ENCODE data around the gene ANO7. TPM values are rescaled to one million over a fixed set of nuclear protein-coding genes. Genes with fewer than 3 reads are reported as not detected.

ANO7 gene
- total RNA-seq, 1 donor from 2014 or later, result 16.1 TPM

GRCh38 chr2:241184901-241185300 is 3.6 kb upstream of the ANO7 start:
- Mint-ChIP-seq H3K27me3 (ENCODE audit: unreplicated experiment) (peaks cover 3% of the 10 kb centered on the region), H3K4me1 (ENCODE audit: unreplicated experiment) (no peaks in the 10 kb centered on the region), H3K36me3 (ENCODE audit: low read depth, unreplicated experiment) (peaks cover 3% of the 10 kb centered on the region), H3K4me3 (ENCODE audit: unreplicated experiment) (no peak overlapping the region), H3K27ac (ENCODE audit: unreplicated experiment) (no peak overlapping the region), H3K9me3 (ENCODE audit: unreplicated experiment) (no peaks in the 10 kb centered on the region)
- TF ChIP-seq CTCF (IDR thresholded peaks at IDR 0.05; ENCODE audit: unreplicated experiment), result no peak
- no peak for DNase-seq (ENCODE audit: low spot score)

DNA sequence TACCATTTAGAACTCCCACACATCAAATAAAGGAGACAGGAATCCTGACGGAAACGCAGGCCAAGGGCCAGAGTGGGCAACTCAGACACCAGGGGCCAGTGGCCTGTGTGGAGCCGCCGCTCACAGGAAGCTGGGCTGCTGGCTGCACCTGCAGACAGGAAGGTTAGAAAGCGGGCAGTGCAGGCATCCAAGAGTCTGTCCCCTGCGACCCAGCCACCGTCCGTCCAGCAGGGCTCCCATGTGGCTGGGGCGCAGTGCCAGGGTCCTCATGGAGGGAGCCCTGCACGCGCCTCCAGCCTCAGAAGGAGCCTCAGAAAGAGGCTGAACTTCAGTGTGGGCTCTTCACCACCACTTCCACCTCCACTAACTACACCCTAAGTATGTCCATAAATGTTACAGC is 2.5 kb upstream of the ANO7 start:
- Mint-ChIP-seq H3K4me1 (ENCODE audit: unreplicated experiment) (no peaks in the 10 kb centered on the region), H3K9me3 (ENCODE audit: unreplicated experiment) (no peaks in the 10 kb centered on the region), H3K27ac (ENCODE audit: unreplicated experiment) (no peak overlapping the region), H3K27me3 (ENCODE audit: unreplicated experiment) (peaks cover 3% of the 10 kb centered on the region), H3K4me3 (ENCODE audit: unreplicated experiment) (no peak overlapping the region), H3K36me3 (ENCODE audit: low read depth, unreplicated experiment) (no peaks in the 10 kb centered on the region)
- DNase-seq (ENCODE audit: low spot score), result no peak
- no peak for TF ChIP-seq CTCF (IDR thresholded peaks at IDR 0.05; ENCODE audit: unreplicated experiment)

DNA sequence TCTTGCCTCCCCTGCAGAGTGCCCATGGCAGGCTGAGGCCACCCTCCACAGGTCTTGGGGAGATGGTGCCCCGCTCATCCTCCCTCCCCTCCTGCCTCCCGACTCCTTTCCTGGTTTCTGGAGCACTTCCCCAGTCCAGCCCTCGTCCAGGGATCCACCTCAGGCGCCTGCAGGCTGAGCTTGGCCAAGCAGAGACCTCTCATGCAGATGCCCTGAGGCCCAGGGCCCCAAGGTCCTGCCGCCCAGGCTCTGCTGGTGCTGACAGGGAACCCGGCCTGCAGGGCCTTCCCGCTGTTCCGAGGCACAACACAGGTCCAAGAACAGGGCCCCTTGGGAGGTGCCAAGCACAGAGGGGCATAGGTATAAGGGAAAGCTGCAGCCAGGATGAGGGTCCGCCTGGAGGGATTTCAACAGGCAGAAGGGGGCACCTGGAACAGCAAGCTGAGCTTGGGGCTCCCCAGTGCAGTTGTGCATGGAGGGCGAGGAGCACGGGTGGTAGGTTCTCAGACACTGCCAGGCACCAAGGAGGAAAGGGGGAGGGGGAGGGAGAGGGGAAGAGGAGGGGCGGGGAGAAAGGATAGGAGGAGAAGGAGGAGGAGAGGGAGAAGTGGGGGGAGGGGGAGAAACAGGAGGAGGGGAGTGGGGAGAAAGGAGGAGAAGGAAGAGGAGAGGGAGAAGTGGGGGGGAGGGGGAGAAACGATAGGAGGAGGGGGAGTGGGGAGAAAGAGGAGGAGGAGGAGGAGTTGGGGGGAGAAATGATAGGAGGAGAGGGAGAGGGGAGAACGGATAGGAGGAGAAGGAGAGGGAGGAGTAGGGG is 1.2 kb upstream of the ANO7 start:
- H3K27ac Mint-ChIP-seq (ENCODE audit: unreplicated experiment), result no peak overlapping the region
- H3K9me3 Mint-ChIP-seq (ENCODE audit: unreplicated experiment), result no peaks in the 10 kb centered on the region
- peaks cover 3% of the 10 kb centered on the region for H3K27me3 Mint-ChIP-seq (ENCODE audit: unreplicated experiment)
- H3K4me3 Mint-ChIP-seq (ENCODE audit: unreplicated experiment), result no peak overlapping the region
- TF ChIP-seq CTCF (IDR thresholded peaks at IDR 0.05; ENCODE audit: unreplicated experiment), result no peak
- no peaks in the 10 kb centered on the region for H3K36me3 Mint-ChIP-seq (ENCODE audit: low read depth, unreplicated experiment)
- H3K4me1 Mint-ChIP-seq (ENCODE audit: unreplicated experiment), result no peaks in the 10 kb centered on the region
- no peak for DNase-seq (ENCODE audit: low spot score)

DNA sequence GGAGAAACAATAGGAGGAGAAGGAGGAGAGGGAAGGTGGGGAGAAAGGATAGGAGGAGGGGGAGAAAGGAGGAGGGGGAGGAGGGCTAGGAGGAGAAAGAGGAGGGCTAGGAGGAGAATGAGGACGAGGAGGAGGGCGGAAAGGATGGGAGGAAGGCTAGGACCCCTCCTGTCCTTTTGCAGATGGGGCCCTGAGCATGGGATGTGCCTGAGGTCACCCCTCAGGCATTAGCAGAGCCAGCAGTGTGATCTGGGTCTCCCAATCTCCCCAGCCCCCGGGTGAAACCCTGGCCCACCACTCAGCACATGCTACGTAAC is 601 bp upstream of the ANO7 start:
- no peaks in the 10 kb centered on the region for H3K36me3 Mint-ChIP-seq (ENCODE audit: low read depth, unreplicated experiment)
- no peaks in the 10 kb centered on the region for H3K4me1 Mint-ChIP-seq (ENCODE audit: unreplicated experiment)
- no peak overlapping the region for H3K4me3 Mint-ChIP-seq (ENCODE audit: unreplicated experiment)
- no peak overlapping the region for H3K27ac Mint-ChIP-seq (ENCODE audit: unreplicated experiment)
- no peaks in the 10 kb centered on the region for H3K9me3 Mint-ChIP-seq (ENCODE audit: unreplicated experiment)
- TF ChIP-seq CTCF (IDR thresholded peaks at IDR 0.05; ENCODE audit: unreplicated experiment), result no peak
- peaks cover 3% of the 10 kb centered on the region for H3K27me3 Mint-ChIP-seq (ENCODE audit: unreplicated experiment)
- no peak for DNase-seq (ENCODE audit: low spot score)

DNA sequence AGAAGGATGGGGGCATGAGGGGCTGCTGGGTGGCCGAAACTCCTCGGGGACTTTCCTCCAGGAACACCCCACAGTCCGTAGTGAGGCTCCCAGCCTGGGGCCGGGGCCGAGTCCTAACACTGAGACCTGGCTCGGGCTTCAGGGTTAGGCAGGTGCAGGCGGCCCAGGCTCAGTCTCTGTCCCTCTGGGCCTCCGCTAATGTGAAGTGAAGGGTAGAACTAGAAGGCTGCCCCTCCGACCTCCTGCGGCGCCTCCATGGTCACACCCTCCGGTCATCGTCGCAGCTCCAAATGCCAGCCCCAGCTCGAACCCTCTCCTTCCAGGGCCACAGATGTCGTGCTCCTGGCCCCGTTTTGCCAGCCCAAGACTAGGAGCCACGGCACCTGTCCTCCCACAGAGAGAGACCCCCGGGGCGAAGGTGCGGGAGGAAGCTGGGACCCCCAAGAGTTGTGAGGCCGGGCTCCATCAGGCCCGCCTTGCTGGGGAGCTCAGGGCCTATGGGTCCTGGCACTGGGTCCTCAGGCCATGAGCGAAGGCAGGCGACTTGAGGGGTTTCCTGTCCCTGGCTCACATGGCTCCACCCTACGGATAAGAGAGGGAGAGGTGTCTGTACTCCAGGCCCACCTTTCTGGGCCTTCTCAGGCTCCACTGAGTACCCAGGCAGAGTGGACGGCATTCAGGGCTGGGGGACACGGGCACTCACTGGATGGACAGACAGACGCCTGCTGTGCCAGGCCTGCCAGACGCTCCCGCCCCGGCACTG is 797 bp downstream of the ANO7 start:
- Mint-ChIP-seq H3K4me1 (ENCODE audit: unreplicated experiment) (no peaks in the 10 kb centered on the region), H3K9me3 (ENCODE audit: unreplicated experiment) (no peaks in the 10 kb centered on the region), H3K27me3 (ENCODE audit: unreplicated experiment) (peaks cover 5% of the 10 kb centered on the region), H3K4me3 (ENCODE audit: unreplicated experiment) (no peak overlapping the region), H3K36me3 (ENCODE audit: low read depth, unreplicated experiment) (no peaks in the 10 kb centered on the region), H3K27ac (ENCODE audit: unreplicated experiment) (no peak overlapping the region)
- no peak for DNase-seq (ENCODE audit: low spot score)
- TF ChIP-seq CTCF (IDR thresholded peaks at IDR 0.05; ENCODE audit: unreplicated experiment), result no peak
